ENCODE results near the gene OSBPL6. TPM values are rescaled to one million over a fixed set of nuclear protein-coding genes. Genes with fewer than 3 reads are reported as not detected.
"Not testable (repeated sequence)": the region's sequence is repeated elsewhere in the genome, so short reads cannot be mapped to it uniquely, and the experiment has no call there.

The OSBPL6 gene
- polyA plus RNA-seq, 3 donors: 0.22 to 0.48 (median 0.43) TPM

DNA sequence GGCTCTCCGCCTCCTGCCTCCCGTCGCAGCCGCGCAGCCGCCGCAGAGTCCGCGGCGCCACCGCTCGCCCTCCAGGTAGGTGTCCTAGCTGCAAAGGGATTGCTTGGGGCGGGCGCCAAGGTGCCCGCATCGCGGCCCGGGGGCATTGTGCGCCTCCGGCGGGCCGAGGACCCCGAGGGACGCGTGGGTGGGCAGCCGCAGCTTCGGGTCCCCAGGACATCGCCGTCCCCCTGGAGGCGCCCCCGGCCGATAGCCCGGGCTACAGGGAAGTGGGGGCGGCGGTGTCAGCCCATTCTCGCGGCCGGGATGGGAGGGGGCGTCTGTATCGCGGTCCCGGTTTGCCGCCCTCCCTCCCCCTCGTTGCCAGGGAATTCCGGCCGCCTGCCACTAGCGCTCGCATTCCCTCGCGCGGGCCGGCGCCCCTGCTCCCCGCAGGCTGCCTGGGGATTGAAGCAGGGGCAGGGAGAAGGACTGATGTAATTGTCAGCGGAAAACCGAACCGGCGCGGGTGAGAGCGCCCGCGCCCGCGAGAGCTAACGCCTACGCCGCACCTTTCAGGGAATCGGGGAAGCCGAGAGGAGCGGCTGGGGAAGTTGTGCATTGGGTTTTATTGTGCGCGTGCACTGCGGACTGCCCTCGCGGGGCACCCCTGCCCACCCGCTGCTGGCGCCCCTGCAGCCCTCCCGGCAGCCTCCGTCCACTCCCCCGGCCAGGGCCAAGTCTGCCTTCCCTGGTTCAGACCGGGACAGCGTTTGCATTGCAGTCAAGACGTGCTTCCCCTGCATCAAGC, 483 bp downstream of the OSBPL6 start:
- 0 to 1% (median 0%) methylated on average over 57 to 83 of the region's 83 CpGs for WGBS, 3 donors
- no peak overlapping the region for H3K27ac ChIP-seq (ENCODE audit: low read depth, low read length)

DNA sequence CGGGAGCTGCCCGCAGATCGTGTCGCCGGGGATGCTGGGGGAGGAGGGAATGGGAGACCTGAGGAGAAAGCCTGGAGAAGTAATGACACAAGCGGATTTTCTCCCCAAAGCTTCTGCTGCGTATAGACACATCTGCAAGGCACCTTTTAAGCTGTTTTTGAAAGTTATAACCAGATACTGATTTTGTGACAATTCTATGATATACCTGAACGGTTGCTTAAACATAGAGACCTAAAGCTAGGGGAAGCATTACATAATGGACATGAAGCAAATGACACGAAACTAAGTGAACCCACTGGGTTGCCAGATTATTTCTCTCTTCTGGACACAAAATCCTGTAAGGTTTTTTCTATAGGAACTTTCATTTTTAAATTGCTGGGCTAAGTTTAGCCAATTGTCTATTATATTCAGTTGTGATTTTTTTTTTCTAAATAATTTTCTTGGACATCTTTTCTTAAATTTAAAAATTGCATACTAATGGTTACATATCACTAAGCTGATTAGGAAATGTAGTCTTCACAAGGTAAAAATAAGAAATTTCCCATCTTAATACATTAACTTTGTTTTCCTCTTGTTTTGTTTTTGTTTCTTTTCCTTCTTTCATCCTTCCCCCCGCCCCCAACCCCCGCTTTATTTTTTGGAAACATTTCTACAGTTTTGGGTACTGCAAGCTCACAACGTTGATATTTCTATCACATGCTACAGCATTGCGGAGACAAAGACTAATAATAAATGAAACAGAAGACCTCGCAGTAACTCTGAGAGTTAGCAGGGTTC, 1.3 kb downstream of the OSBPL6 start:
- 14 to 23% (median 22%) methylated on average over 14 of the region's 14 CpGs for WGBS, 3 donors
- no peak overlapping the region for H3K27ac ChIP-seq (ENCODE audit: low read depth, low read length)

DNA sequence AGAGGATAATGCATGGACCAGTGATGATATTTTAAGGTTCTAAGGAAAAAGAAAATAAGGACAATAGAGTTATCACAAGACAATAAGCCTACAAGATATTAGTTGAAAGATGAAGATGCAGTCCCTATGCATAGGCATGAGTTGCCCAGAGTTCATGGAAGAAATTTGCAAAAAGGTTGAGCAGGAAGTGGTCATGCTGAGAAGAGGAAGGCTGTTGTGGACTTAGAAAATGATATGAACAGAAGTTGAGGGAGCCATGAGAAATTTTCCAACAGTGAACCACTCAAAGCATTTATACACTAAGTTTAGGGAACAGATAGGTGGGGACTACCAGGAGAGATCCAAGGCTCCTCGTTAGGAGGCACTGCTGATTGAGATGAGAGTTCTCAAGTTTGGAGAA, 3.5 kb downstream of the OSBPL6 start:
- no peak overlapping the region for H3K27ac ChIP-seq (ENCODE audit: low read depth, low read length)
- WGBS, 3 donors: 73 to 84% (median 79%) methylated on average over 1 of the region's 1 CpG

DNA sequence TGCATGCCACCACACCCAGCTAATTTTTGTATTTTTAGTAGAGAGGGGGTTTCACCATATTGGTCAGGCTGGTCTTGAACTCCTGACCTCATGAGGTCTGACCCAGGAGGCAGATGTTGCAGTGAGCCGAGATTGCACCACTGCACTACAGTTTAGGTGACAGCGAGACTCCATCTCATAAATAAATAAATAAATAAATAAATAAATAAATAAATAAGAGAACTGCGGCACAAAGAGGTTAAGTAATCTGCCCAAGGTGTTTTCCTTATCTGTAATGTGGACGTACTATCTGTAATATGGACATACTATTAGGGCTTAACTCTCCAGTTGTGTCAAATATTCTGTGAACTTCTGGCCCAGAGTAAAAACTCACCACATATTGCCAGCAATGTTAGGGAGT, 4.1 kb downstream of the OSBPL6 start:
- 85 to 96% (median 94%) methylated on average over 4 of the region's 4 CpGs for WGBS, 3 donors
- H3K27ac ChIP-seq (ENCODE audit: low read depth, low read length): not testable (repeated sequence)

DNA sequence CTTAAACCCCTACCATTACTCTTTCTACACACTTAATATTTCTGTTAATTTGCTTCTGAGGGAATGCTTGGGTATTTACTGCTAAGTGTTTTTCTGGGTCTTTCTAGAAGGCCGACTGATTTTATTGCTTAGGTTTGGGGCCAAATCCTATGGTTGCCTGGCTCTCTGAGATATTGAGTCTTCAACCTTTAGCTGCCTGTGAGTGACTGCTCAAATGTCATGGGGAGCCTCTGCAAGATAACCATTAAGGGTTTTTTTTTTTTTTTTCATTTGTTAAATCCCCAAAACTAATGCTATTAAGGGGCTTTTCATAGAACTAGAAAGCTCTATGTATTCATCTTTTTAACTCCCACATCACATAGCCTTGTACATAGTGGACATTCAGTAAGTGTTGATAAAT, 5.0 kb downstream of the OSBPL6 start:
- no peak overlapping the region for H3K27ac ChIP-seq (ENCODE audit: low read depth, low read length)
- 89 to 92% (median 91%) methylated on average over 1 of the region's 1 CpG for WGBS, 3 donors

DNA sequence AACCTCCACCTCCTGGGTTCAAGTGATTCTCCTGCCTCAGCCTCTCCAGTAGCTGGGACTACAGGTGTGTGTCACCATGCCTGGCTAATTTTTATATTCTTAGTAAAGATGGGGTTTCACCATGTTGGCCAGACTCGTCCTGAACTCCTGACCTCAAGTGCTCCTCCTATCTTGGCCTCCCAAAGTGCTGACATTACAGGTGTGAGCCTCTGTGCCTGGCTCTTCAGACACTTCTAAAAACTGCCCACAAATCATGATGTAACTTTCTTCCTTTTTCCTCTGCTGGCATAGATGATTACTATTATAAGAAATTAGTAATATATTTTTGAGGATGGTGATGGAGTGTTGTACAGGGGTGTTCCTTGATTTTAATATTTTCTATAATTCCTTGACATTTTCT, 6.0 kb downstream of the OSBPL6 start:
- no peak overlapping the region for H3K27ac ChIP-seq (ENCODE audit: low read depth, low read length)
- WGBS, 3 donors: 76 to 96% (median 89%) methylated on average over 1 of the region's 1 CpG

DNA sequence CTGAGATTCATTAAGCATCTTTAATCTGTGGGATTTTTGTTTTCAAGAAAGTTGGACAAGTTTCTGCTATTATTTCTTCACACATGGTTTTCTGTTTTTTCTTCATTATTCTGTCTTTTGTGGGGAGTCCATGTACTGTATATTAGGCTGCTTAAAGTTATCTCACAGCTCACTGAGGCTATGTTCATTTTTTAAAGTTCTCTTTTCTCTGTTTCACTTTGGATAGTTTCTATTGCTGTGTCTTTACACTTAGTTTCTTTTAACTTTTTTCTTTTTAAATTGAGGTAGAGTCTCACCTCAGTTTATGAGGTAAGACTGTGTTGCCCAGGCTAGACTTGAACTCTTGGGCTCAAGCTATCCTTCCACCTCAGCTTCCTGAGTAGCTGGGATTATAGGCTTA, 8.6 kb downstream of the OSBPL6 start:
- H3K27ac ChIP-seq (ENCODE audit: low read depth, low read length): no peak overlapping the region

DNA sequence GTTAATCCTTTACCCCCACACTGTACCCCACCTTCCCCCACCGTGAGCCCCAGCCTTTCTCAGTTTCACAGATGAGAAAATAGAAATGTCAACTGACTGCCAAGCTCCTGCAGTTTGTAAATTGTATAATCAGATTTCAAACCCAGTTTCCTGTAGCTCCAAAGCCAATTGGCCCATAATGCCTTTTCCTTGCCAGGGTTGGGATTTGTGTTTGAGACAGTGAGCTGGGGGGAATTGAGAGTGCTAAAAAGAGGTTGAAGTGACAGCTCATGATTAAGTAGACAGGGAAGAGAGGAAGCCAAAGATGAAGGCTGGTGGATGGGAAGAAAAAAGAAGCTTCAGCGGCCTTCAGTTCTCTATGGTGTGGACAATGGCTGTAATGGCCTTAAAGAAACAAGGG, 10.7 kb downstream of the OSBPL6 start:
- 58 to 75% (median 73%) methylated on average over 2 of the region's 2 CpGs for WGBS, 3 donors
- no peak overlapping the region for H3K27ac ChIP-seq (ENCODE audit: low read depth, low read length)

DNA sequence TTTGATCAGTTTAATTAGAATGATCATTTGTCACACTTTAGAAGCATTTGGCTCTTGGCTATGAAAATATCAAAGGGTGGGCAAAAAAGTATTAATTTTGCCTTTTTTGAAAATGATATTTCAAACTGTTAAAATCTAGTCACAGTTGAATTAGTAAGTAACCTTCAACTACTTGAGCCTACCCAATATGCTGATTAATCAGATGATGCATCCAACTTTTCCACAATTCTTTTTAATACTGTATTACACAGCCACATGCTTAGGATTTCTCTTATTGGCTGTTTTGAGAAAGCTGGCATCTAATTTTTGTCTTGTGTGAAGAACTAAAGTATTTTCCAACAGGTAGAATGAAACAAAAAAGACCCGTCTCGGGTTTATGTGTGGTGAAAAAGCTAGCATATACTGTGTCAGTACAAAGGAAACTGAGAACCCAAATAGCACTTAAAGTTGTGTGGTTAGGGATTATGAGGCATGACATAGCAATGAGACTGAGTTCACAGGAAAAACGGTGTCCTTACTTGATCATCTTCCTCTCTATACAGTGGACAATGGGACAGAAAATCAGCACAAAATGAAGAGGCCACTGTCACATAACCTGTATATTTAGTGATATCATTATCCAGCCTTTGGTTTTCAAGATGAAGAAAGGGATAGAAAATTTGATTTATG, 11.7 kb downstream of the OSBPL6 start:
- no peak overlapping the region for H3K27ac ChIP-seq (ENCODE audit: low read depth, low read length)
- 82 to 93% (median 88%) methylated on average over 3 of the region's 3 CpGs for WGBS, 3 donors

DNA sequence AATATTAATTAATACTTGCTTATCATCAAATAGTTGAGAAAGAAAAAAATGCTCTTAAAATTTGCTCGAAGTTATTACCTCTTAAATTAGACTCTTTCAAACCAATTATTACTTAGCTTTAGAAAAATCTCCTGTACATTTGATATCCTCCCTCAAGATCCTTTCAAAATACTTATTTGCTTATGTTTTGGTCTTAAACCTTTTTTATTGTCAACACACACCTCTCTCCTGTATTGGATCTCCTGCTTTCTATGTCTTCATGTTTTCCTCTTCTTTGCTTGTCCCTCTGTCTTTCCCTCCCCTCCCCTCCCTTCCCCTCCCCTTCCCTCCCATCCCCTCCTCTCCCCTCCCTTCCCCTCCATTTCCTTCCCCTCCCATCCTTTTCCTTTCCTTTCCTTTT, 14.0 kb downstream of the OSBPL6 start:
- H3K27ac ChIP-seq (ENCODE audit: low read depth, low read length): no peak overlapping the region
- WGBS, 3 donors: 91 to 96% (median 91%) methylated on average over 1 of the region's 1 CpG

DNA sequence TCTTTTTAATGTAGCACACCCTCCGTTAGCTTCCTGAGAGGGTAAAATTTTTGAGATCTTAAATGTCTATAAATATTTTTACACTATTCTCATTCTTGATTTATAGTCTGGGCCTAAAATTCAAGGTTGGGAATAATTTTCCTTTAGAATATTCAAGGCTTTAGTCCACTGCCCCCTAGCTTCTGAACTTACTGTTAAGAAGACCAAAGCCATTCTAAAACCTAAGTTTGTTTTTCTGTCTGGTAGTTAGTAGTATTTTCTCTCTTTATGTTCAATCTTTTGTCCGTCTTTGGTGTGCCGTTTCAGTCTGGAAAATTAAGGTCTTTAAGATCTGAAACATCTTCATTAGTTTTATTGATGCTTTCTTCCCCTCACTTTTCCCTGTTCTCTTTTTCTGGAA, 14.5 kb downstream of the OSBPL6 start:
- WGBS, 3 donors: 79 to 86% (median 86%) methylated on average over 3 of the region's 3 CpGs
- no peak overlapping the region for H3K27ac ChIP-seq (ENCODE audit: low read depth, low read length)

DNA sequence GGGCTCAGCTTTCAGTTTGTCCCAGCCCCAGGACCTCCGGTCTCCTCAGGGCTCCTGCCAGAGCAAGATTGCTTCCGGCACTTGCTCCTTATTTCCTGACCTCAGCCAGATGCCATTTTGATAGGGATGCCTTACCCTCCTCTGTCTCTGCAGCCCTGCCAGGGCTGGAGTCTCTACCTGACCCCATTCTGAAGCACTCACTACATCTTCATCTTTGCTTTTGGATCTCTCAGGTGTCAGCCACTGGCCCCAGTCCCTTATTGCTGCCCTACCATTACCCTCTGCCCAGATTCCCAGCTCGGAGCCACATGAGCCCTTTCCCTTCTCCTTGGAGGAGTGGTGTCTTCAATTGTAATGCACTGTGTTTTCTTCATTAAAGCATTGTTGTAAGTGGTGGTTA, 17.1 kb downstream of the OSBPL6 start:
- WGBS, 3 donors: 81 to 85% (median 83%) methylated on average over 3 of the region's 3 CpGs
- H3K27ac ChIP-seq (ENCODE audit: low read depth, low read length): no peak overlapping the region

DNA sequence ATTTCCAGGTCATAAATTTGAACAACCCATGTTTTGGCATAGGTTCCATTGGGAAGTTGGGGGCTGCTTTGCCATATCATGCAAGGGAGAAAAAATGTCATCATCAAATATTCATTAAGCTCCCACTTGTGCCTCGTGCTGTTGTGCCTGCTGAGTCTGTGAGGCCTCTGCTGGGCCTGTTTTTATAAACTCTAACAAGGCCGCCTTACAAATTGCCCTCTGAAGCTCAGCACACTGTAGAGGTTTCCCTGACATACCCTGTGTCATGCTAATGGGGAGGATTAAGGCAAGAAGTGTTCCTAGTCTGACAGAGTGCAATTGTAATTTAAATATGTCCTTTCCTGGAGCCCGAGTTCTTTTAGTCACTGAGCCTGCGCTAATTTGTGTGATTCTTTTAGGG, 17.6 kb downstream of the OSBPL6 start:
- WGBS, 3 donors: 83 to 85% (median 83%) methylated on average over 4 of the region's 4 CpGs

DNA sequence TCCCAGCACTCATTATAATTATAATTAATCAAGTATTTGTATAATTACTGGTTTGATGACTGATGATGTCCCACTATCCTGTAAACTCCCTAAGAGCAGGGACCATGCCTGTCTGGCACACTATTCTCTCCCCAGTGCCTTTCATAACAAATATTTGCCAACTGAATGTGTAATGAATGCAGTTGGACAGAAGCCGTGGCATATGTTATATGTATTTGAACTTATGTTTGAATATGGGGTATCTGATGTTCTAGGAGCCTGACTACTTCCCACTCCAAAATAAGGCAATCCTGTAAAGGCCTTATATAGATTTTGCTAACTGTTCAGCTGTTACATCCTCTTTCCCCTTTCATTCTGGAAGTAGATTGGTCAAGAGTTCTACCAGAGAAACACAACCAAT, 19.7 kb downstream of the OSBPL6 start:
- WGBS, 3 donors: 70 to 87% (median 86%) methylated on average over 1 of the region's 1 CpG
- no peak overlapping the region for H3K27ac ChIP-seq (ENCODE audit: low read depth, low read length)

More for the DNA sequence above, 17.6 kb downstream of the OSBPL6 start:
- no peak overlapping the region for H3K27ac ChIP-seq (ENCODE audit: low read depth, low read length)

DNA sequence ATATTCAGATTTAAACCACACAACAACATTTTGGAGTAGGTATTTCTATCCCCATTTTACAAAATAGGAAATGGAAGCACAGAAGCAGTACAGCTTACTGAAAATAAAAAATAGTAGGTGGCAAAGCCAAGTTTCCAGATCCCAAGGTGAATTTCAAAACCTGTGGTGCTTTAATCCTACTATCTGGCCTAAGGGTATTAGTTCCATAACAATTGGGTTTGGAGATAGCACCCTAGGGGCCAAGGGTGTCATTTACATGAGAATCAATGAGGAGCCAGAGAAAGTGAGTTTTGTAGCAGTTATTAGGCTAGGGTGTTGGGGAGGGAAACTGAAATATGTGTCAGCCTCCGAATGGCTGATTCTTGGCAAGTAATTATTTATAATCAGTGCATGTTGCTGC, 24.9 kb downstream of the OSBPL6 start:
- no peak overlapping the region for H3K27ac ChIP-seq (ENCODE audit: low read depth, low read length)
- WGBS, 3 donors: 81 to 95% (median 82%) methylated on average over 1 of the region's 1 CpG

DNA sequence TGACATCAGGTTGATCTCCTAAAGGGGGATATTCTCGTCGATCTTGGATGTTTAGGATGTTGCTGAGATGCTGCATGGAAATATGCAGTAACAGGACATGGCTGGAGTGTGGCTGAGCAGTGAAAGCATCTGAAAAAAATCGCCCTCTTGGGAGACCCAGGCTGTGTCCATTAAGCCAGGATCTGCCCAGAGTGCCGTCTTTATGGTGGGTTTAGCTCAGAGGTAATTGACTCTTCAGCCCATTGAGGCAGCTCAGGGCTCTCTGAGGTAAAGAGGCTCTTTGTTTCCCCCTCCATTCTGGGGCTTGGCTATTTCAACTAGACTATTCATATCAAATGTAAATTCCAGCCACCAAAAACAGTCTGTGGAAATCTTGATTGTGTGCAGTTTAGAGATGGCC, 26.5 kb downstream of the OSBPL6 start:
- no peak overlapping the region for H3K27ac ChIP-seq (ENCODE audit: low read depth, low read length)
- 72 to 76% (median 74%) methylated on average over 4 of the region's 4 CpGs for WGBS, 3 donors

DNA sequence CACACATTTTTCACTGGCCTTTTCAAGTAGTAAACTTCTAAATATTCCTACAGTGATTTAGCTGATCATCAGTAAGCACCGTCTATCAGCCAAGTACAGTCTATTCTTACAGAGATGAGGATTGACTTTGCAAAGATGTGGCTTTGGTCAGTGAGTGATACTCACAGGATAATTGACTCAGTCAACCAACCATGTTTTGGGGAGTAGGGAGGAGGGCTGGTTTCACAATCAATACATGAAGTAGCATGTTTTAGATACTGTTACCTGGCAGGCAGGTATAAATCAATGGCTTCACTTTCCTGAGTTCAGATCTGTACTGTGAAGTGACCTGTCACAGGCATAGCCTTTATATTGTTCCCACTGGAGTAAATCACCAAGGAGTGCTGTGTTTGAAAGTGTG, 27.2 kb downstream of the OSBPL6 start:
- WGBS, 3 donors: 90 to 95% (median 94%) methylated on average over 1 of the region's 1 CpG
- H3K27ac ChIP-seq (ENCODE audit: low read depth, low read length): no peak overlapping the region

DNA sequence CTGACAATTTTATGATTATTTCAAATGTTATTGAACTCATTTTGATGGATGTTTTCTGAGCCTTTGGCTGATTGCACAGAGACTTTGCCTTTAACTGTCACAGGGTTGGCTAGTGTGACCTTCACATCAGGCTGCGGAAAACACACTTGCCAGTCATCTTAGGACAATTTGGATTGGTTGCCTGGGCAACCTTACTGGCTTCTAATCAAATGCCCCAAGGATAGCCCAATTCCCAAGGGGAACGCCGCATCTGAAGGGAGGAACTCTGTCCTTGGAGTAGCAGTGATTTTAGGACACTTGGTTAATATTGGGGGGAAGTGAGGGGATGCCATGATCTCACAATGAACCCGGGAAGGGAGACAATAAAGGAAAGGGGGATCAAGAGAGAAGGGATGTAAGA, 29.5 kb downstream of the OSBPL6 start:
- 61 to 84% (median 81%) methylated on average over 4 of the region's 4 CpGs for WGBS, 3 donors
- H3K27ac ChIP-seq (ENCODE audit: low read depth, low read length): no peak overlapping the region

DNA sequence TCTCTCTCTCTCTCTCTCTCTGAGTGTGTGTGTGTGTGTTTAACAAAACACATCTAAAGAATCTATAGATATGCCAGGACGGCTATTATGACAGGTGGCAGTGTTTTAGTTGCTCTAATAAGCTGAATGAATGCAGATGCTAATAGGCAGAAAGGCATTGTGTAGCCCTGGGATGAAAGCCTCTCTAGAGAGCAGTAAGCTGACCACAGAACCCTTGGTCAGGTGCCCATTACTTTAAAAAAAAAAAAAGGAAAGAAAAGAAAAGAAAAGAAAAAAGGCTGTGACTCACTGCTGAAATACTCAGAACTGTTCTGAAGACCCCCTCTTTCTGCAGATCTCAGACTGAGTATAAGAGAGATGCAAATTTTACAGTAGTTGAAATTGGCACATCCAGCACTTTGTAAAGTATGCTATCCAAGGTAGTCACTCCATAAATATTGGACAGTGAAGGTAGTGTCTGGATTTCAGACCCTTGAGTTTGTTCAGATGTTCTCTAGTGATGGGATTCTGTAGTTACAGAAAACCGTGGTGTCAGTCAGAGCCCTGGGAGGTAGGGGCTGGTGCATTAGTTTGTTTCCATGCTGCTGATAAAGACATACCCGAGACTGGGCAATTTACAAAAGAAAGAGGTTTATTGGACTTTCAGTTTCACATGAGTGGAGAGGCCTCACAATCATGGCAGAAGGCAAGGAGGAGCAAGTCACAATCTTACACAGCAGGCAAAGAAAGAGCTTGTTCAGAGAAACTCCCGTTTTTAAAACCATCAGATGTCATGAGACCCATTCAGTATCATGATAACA, 30.9 kb downstream of the OSBPL6 start:
- H3K27ac ChIP-seq (ENCODE audit: low read depth, low read length): no peak overlapping the region
- WGBS, 3 donors: 66 to 69% (median 66%) methylated on average over 4 of the region's 4 CpGs
